Measurements from ENCODE around the gene SLC16A11.

Gene SLC16A11

GRCh38 chr17:7029096-7029495, 14.8 kb downstream of the SLC16A11 start:
- no peak for FAIRE-seq
- no peak for DNase-seq (ENCODE audit: insufficient read length, low spot score)

GRCh38 chr17:7027335-7027734, 16.6 kb downstream of the SLC16A11 start:
- DNase-seq (ENCODE audit: insufficient read length, low spot score) (no peak), FAIRE-seq (no peak)

- no peak for FAIRE-seq
- no peak for DNase-seq (ENCODE audit: insufficient read length, low spot score)
These were observed 17.3 kb downstream of the SLC16A11 start for GRCh38 chr17:7026471-7027115.

- DNase-seq (ENCODE audit: insufficient read length, low spot score): no peak
- no peak for FAIRE-seq
These were observed 18.6 kb downstream of the SLC16A11 start for GRCh38 chr17:7025245-7025644.

- FAIRE-seq (no peak), DNase-seq (ENCODE audit: insufficient read length, low spot score) (no peak)
These were observed 19.5 kb downstream of the SLC16A11 start for GRCh38 chr17:7024402-7024785.

- FAIRE-seq: no peak
- no peak for DNase-seq (ENCODE audit: insufficient read length, low spot score)
These were observed 20.1 kb downstream of the SLC16A11 start for GRCh38 chr17:7023576-7024401.

DNA sequence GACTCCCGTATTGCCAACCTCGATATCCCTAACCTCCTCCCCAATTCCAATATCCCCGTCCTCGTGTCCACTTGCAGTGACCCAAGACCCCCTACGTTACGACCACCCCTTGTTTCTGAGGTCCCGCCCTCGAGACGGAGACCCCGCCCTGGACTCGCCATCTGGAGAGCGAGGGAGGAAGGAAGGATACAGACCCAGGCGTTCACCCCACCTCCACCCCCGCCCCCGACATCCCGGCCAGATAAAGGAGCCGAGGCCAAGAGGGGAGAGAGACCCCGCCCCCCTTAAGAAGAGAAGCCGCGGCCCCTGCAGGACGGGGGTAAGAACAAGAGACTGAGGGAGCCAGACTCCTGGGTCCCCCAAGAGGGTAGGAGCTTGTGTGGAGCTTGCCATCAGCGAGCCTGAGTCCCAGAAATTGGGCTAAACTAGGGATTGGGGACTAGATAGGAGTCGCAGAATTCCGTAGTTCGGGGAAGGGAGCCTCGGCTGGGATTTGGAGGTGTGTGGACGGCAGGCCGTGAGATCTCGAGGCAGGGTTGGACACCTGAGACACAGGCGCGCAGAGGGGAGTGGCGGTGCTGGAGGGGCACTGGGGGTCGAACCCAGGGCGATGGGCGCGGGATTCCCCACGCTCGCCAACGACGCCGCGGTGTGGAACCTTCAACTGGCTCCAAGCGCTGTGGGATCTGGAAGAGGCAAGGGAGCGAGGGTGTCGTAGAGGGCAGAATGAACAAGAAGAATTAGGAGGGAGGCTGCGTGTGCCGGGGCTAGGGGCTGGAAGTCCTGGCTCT, 20.9 kb downstream of the SLC16A11 start, which contains the start of gene BCL6B:
Gene BCL6B, plus strand, starts transcription at position 270 of the 791 bp plus-strand sequence. CDS start 622 bp downstream, outside the sequence.
- DNase-seq (ENCODE audit: insufficient read length, low spot score) (no peak), FAIRE-seq (no peak)

DNA sequence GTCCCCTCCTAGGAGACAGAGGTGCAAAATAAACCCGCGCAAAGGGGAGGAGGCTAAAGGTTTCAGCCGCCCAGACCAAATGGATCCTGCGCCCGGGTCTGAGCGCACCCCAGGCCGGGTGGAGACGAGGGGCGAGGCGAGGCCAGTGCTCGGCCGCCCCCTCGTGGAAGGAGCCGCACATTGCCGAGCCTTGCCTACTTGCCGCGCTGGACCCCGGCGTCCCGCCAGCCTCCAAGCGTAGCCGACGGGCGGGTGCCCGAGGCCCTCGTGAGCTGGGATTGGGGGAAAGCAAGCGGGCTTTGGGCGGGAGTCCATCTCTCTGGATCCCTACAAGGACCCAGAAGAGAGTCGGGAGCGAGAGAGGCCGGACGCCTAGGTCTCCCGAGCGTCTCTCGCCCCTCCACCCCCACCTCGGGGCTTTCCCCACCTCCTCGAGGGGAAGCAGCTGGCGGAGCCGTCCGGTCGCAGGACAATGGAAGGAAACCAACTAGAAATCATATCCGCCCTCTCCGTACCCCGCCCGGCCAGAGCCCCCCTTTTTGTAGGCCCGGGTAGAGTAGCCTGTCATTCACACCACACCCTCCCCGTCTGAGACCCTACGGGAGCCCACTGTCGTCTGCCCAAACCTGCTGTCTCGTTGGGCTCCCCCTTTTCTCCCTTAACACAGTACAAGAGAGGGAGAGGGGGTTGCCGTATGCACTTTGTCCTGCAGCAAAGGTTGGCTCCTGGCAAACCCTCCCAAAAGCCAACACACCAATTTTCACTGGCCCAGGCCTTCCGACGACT, 21.7 kb downstream of the SLC16A11 start:
- peak; percentile 85 for DNase-seq (ENCODE audit: insufficient read length, low spot score)
- peak; percentile 93 for FAIRE-seq

- no peak for FAIRE-seq
- DNase-seq (ENCODE audit: insufficient read length, low spot score): no peak
These were observed 22.8 kb downstream of the SLC16A11 start for GRCh38 chr17:7020894-7021664.

DNA sequence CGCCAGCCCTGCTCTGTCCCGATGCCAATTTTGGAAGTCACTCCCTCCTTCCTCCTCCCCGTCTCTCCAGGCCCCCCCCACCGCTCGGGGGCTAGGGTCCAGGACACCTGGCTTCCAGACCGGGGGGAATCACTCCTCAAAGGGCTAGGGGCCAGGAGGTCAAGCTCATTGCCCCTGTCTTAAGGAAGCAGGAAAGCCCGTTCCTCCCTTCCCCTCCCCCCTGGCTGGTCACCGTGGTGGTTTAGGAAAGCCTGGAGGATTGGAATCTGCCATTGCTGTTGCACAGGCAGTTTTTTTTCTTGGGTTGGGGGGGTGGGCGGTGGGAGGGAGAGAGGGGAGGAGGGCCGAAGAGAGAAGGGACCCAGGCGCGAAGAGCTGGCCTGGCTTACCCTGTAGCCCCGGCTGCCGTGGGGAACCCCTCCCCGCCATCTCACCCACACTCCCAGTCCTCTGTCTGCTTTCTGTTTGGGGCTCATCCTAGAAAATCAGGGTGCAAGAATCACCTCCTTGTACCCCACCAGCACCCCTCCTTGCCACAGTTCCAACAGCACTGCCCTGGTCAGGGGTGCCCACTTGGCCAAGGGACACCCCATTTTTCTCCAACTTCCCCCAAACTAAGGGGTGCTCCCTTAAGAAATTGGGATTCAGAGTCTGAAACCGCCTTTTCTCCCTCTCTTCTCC, 23.9 kb downstream of the SLC16A11 start:
- FAIRE-seq: no peak
- no peak for DNase-seq (ENCODE audit: insufficient read length, low spot score)

DNA sequence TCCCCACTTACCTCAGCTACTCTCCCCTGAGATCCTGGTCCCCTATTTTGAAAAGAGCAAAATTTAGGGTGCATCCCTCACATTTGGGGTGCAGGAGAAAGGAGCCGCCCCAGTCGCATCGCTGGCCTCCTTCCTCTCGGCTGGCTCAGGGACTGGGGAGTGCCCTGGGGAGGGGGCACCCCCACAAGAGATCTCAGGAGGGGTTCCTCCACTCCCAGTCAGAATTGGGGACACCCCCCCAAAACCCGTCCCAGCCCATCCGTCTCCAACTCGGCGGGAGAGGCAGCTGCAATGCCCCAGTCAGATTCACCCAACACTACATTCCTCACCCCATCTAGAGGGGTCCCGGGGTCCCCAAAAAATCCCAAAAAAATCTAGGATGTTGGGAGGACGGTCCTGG, 24.5 kb downstream of the SLC16A11 start:
- no peak for DNase-seq (ENCODE audit: insufficient read length, low spot score)

GRCh38 chr17:7018331-7018964, 25.4 kb downstream of the SLC16A11 start:
- FAIRE-seq (no peak), DNase-seq (ENCODE audit: insufficient read length, low spot score) (no peak)

More for the DNA sequence above, 24.5 kb downstream of the SLC16A11 start:
- no peak for FAIRE-seq

DNA sequence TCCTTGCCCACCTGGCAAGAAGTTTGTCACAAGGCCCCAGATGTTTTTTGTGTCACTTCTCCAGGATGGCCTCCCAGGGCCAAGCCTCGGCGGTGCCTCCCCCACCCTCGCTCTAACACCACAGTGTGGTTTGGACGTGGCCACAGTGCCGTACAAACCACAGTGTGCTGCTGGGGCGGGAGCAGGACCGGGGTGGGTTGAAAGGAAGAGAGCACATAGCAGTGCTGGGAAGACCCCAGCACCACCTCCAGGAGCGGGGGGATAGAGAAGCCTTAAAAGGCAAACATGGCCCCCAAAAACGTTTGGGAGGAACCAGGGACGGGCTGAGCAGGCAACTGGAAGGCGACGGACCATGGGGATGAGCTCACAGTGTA, 26.1 kb downstream of the SLC16A11 start:
- no peak for DNase-seq (ENCODE audit: insufficient read length, low spot score)

GRCh38 chr17:7016886-7017826, 26.7 kb downstream of the SLC16A11 start:
- FAIRE-seq (no peak), DNase-seq (ENCODE audit: insufficient read length, low spot score) (no peak)

More for the DNA sequence above, 26.1 kb downstream of the SLC16A11 start:
- no peak for FAIRE-seq

- DNase-seq (ENCODE audit: insufficient read length, low spot score) (no peak), FAIRE-seq (no peak)
These were observed 27.5 kb downstream of the SLC16A11 start for GRCh38 chr17:7016418-7016817.

GRCh38 chr17:7014995-7015958, 28.6 kb downstream of the SLC16A11 start:
- FAIRE-seq: no peak
- DNase-seq (ENCODE audit: insufficient read length, low spot score): no peak

Measured in HTR-8/SVneo (cell line).